Pons (tissue), 1 donor: Measurements from ENCODE around the gene SART1.

Experiments used
- DNase-seq: peaks from one replicate; pipeline ENCODE4 v3.0.0-alpha.2; 2016; ENCODE audit warnings: low spot score

Gene SART1, protein sequence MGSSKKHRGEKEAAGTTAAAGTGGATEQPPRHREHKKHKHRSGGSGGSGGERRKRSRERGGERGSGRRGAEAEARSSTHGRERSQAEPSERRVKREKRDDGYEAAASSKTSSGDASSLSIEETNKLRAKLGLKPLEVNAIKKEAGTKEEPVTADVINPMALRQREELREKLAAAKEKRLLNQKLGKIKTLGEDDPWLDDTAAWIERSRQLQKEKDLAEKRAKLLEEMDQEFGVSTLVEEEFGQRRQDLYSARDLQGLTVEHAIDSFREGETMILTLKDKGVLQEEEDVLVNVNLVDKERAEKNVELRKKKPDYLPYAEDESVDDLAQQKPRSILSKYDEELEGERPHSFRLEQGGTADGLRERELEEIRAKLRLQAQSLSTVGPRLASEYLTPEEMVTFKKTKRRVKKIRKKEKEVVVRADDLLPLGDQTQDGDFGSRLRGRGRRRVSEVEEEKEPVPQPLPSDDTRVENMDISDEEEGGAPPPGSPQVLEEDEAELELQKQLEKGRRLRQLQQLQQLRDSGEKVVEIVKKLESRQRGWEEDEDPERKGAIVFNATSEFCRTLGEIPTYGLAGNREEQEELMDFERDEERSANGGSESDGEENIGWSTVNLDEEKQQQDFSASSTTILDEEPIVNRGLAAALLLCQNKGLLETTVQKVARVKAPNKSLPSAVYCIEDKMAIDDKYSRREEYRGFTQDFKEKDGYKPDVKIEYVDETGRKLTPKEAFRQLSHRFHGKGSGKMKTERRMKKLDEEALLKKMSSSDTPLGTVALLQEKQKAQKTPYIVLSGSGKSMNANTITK

GRCh38 chr11:65961267-65962140 is at the start of gene SART1:
TSS of gene SART1 (plus strand) at chr11:65961734. CDS start at chr11:65961781, 47 bp downstream.
- peak; percentile 98 for DNase-seq

DNA sequence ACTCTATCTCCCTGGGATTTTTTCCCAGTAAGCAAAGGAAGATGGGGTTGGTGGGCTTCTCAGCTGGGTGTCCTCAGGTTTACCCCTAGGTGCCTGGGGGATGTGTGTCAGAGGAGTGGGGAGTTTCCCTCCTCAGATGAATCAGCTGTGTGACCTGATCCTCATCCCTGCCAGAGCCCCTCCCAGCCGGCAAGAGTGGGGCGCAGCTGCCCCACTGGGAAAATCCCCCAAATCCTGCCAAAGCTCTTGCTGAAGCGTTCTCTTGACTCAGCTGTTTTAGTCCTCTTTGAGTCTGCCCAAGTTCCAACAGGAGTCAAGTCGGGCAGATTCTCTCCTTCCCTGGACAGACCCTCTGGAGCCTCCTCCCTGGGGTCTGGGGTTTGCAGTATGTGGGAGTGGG is 48.7 kb upstream of the SART1 start:
- DNase-seq: no peak

GRCh38 chr11:65915101-65915820 is 46.3 kb upstream of the SART1 start:
- DNase-seq: no peak

- no peak for DNase-seq
These were observed 45.7 kb upstream of the SART1 start for GRCh38 chr11:65915821-65916251.

DNA sequence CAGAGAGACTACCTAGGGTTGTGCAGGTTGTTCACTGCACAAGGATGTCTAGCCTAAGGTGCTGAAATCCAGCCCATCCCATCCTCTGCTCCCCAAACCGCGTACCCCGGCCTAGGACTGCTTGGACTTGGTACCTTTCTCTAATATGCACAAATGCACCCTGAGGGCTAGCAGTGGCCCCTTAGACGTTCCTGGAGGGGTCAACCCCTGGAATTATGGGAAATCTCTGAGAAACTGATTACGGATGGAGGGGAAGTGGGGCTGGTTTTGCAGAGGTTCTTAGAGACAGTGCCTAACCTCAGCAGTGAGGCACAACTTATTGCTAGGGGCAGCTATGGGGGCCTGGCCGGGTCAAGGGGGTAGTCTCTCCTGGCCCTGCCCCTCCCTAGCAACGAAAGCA is 45.1 kb upstream of the SART1 start:
- no peak for DNase-seq

DNA sequence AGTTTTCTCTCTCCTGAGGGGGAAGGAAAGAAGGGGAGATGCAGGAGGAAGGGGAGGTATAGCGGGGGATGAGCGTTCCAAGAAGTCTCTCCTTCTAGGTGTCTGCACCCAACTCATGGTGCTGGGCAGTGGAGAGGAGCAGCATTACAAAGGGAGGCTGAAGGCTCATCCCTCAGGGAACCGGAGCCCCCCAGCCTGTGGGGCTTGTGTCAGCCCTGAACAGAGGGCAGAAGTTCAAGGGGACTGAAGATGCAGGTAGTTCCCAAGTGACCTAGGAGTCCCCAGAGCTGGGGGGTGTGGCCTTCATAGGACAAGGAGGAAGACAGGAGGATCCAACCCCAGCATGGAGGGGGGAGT is 44.5 kb upstream of the SART1 start:
- DNase-seq: no peak

GRCh38 chr11:65917434-65918210 is 43.9 kb upstream of the SART1 start:
- no peak for DNase-seq

DNA sequence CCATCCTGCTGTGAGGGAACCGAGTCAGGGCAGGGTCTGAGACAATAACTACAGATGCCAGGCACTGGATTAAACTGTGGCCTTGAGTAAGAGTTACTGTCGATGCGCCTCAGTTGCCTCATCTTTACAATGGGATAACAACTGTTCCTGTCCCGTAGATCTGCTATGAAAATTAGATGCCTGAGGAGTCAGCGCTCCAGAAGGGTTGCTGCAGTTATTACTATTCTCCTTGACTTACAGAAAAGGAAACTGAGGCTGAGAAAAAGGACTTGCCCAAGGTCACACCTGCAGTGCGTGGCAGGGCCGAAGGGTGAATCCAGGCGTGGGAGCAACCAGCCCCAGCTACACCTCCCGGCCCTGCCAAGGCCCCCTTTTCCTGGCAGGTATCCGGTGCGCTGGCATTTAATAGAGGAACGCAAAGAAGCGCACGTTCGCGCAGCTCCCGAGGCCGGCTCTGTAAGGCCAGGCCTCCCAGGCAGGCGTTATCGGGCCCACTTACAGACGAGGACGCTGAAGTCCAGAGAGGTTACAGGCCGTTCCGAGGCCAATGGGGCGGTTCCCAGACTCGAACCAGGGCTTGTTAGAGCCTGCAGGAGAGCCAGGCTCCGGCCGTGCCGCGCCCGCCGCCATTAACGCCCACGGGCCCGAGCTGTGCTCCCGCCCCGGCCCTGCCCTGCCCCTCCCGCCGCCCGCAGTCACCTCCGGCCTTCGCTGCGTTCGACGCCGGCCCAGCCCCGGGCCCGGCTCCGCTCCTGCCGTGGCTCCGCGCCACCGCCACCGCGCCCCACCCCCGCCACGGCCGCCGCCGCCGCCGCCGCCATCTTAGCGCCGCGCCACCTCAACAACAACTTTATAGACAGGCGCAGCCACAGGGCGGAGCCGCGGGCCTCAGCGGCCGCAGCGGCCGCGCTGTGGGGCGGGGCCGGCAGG is 43.1 kb upstream of the SART1 start, which contains the start of gene C11orf68:
Gene C11orf68 (minus strand): TSS at position 852 of the 930 bp plus-strand sequence. CDS start 31 bp downstream, at position 821.
- DNase-seq: no peak

- DNase-seq: peak; percentile 97
These were observed 42.4 kb upstream of the SART1 start, which contains the start of gene DRAP1 for GRCh38 chr11:65919141-65919572. TSS of gene DRAP1 (plus strand) at chr11:65919426. CDS start at chr11:65919502, 76 bp downstream.

DNA sequence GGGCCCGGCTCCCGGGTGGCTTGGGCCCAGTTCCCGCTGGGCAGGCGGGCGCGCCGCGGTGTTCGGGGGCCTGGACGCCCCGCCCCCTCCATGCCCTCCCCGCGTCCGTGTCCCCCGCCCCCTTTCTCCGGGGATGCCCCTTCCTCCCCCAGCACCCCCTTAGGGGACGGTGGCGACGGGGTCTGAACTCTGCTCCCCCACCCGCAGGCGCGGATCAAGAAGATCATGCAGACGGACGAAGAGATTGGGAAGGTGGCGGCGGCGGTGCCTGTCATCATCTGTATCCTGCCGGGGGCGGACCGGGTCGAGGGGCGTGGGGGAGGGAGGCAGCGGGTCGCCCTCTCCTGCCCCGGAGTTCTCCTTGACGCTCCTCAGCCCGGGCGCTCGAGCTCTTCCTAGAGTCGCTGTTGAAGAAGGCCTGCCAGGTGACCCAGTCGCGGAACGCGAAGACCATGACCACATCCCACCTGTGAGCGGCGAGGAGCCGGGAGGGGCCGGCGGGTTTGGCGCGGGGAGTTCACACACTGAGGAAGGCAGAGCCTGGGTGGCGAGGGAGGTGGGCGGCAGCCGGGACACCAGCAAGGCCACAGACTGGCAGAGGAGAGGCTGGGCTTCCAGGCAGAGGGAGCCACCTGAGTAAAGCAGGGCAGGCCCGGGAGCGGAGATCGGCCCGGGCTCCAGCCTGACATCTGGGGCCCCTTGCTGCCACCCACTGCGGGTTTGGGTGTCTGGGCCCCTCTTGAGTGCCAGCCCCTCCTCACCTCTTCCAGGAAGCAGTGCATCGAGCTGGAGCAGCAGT is 41.8 kb upstream of the SART1 start:
- no peak for DNase-seq

DNA sequence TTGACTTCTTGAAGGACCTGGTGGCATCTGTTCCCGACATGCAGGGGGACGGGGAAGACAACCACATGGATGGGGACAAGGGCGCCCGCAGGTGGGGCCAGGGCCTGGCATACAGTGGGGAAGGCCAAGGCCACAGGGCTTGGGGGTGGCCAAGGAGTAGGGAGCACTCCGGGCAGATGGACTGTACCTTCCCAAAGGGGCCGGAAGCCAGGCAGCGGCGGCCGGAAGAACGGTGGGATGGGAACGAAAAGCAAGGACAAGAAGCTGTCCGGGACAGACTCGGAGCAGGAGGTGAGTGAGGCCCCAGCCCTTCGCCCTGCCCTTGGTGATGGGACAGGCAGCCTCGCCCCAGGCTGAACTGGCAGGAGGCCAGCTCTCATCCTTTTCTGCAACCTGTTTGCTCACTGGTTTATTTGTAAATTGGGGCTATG is 41.1 kb upstream of the SART1 start:
- DNase-seq: no peak

- DNase-seq: no peak
These were observed 40.4 kb upstream of the SART1 start for GRCh38 chr11:65921033-65921555.

DNA sequence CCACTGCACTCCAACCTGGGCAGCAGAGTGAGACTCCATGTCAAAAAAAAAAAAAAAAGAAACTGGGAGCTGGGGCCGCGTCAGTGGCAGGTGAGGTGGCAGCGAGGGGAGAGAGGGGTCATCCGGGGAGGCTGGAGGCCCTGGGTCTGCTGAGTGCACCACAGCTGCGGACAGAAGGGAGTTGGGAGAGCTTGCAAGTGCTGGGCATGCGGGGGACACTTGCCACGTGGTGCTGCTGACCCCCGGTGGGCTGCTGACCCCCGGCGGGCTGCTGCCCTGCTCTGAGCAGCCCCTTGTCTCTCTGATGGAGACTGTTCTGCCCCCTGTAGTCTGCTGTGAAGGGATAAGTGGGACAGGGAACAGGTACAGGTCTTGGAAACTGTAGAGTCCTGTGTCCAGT is 39.7 kb upstream of the SART1 start:
- no peak for DNase-seq

GRCh38 chr11:65922565-65922964 is 39.0 kb upstream of the SART1 start:
- no peak for DNase-seq

DNA sequence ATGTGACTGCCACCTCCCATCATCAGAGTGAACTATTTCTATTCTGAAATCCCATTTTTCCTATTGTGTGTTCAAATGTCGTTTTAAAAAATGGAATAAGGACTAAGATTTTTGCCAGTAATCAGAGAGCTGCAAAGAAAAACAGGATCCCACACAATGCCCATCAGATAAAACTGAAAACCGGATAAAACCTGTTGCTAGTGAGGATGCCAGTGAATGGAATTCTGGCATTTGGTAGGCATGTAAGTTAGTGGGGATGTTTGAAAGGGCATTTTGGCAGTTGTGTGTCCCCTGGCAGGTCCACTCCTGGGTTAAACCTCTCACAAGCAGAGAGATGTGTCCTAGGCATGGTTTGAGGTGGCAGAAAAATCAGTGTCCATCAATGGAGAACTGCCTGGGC is 36.1 kb upstream of the SART1 start:
- no peak for DNase-seq

GRCh38 chr11:65927904-65928397 is 33.6 kb upstream of the SART1 start:
- DNase-seq: peak; percentile 38

DNA sequence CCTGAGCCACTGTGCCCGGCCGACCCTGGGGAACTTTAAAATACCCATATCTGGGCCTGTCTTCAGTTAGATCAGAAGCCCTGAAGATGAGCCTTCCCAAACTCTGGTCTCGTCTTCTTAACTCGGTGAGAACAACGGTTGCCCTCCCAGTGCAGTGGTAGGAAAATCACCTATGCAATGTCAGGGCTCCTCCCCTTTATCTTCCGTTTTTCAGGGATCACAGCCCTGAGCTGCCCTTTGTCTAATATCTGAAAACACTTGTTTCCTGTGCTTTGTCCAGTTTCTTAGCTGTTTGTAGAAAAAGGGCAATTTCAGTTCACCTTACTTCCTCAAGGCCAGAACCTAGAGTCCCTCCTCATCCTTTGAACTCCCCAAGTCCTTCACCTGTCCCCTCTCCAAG is 32.9 kb upstream of the SART1 start:
- DNase-seq: no peak
